ENCODE measurements around the gene UGT1A10.
"Not testable (repeated sequence)": the region's sequence is repeated elsewhere in the genome, so short reads cannot be mapped to it uniquely, and the experiment has no call there.

Gene UGT1A10

DNA sequence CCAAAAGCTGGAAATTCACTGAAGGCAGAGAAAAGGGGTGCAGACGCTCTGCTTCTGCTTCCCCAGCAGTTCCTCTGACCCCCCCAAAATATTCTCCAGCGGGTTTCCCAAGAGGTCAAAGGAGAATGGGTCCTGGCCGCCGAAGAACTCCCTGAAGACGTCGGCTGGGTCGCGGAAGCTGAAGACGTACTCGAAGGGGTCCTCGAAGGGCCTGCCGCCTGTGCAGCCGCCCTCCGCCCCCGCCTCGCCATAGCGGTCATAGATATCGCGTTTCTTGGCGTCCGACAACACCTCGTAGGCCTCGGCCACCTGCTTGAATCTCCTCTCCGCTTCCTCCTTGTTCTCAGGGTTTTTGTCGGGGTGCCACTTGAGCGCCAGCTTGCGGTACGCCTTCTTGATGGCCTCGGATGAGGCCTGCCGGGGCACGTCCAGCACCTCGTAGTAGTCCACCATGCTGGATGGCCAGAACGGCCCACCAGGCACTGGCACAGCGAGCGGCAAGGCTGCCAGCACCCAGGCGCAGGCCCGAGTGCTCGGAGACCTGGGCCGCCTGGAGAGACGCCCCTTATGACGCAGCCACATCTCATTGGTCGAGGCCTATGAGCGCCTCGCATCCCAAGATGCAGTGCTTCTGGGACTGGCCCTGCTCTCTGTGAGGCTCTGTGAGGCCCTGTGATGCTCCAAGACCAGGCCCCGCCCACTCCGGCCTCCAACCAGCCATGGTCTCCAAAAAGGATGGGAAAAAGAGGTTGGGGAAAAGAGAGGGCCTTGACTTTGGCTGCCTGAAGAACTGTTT is 107.4 kb downstream of the UGT1A10 start:
- TF ChIP-seq, protein P1, sequence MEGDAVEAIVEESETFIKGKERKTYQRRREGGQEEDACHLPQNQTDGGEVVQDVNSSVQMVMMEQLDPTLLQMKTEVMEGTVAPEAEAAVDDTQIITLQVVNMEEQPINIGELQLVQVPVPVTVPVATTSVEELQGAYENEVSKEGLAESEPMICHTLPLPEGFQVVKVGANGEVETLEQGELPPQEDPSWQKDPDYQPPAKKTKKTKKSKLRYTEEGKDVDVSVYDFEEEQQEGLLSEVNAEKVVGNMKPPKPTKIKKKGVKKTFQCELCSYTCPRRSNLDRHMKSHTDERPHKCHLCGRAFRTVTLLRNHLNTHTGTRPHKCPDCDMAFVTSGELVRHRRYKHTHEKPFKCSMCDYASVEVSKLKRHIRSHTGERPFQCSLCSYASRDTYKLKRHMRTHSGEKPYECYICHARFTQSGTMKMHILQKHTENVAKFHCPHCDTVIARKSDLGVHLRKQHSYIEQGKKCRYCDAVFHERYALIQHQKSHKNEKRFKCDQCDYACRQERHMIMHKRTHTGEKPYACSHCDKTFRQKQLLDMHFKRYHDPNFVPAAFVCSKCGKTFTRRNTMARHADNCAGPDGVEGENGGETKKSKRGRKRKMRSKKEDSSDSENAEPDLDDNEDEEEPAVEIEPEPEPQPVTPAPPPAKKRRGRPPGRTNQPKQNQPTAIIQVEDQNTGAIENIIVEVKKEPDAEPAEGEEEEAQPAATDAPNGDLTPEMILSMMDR (IDR thresholded peaks at IDR 0.05; ENCODE audit: borderline replicate concordance, insufficient read depth, low read depth, low read length): no peak
- H3K4me3 ChIP-seq (ENCODE audit: low read depth, low read length): no peak overlapping the region

DNA sequence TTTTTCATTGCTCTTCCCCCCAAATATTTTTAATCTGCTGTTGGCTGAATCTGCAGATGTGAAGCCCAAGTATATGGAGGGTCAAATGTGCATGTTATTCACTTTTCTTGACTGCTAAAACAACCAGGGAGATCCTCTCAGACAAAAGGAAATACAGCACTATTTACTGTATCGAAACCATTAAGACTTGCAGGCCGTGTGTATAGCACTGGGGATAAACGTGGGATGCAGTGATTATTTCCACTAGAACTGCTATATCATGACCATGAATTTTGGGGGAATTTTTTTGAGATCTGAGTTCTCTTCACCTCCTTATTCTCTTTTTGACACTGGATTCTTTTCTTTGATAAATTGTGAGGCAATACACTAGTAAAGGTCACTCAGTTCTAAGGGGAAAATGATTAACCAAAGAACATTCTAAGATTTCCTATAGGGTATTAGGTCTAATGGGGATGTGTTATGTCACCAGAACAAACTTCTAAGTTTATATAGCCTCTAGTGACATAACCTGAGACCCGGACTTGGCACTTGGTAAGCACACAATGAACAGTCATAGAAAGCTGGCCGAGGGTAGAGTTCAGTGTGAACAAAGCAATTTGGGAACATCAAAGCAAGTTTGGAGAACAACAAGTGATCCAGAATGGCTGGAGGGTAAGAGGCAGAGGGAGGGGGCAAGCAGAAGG is 109.0 kb downstream of the UGT1A10 start:
- no peak overlapping the region for H3K4me3 ChIP-seq (ENCODE audit: low read depth, low read length)
- TF ChIP-seq, protein P1 (IDR thresholded peaks at IDR 0.05; ENCODE audit: borderline replicate concordance, insufficient read depth, low read depth, low read length): no peak

DNA sequence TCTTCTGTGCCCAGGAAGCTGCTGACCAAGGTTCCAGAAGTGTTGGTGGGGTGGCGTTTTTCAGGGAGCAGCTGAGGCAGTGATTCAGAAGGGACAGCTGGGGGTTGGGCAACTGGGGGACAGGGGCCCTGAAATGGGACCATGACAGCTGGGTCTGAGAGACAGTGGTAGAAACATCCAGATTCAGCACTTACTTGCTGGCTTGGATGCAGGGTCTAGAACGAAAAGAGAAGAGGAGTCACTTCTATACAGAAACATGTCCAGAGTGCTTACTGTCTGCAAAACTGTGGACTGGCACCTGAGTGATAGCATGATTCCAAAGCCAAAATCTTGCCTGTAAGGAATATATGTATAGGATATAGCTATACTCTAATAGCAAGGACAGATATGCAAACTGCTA is 109.6 kb downstream of the UGT1A10 start:
- not testable (repeated sequence) for H3K4me3 ChIP-seq (ENCODE audit: low read depth, low read length)

DNA sequence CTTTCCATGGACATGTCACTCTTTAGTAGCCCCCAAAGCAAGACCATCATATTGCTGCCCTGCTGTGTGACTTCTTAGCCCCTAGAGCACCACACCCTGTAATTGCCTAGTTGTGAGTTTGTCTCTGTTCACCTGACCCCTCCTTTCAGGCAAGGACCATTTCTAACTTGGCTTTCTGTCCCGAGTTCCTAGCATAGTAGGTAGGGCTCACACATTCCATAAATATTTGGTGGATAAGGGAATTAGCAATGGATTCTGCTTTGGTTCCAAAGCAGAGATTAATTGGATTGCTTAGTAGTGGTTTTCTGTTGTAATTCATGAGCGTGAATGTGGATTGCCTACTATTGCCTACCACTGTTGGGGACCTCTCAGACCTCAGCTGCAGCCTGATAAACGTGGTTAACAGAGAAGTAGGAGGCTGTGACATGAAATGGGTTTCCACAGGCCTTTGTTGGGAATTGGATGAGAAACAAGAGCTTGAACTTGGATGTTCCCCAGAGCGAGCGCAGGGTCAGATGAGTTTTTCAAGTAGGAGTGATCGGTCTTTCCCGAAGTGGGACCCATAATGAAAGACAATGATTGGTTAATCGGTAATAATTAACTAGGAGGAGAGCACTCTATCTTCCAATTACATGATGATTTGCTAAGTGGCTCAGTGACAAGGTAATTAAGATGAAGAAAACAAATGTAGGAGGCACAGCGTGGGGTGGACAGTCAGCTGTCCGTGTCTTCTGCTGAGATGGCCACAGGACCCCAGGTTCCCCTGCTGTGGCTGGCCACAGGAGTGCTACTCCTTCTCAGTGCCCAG is 110.4 kb downstream of the UGT1A10 start:
- no peak overlapping the region for H3K4me3 ChIP-seq (ENCODE audit: low read depth, low read length)
- TF ChIP-seq, protein P1 (IDR thresholded peaks at IDR 0.05; ENCODE audit: borderline replicate concordance, insufficient read depth, low read depth, low read length): no peak

DNA sequence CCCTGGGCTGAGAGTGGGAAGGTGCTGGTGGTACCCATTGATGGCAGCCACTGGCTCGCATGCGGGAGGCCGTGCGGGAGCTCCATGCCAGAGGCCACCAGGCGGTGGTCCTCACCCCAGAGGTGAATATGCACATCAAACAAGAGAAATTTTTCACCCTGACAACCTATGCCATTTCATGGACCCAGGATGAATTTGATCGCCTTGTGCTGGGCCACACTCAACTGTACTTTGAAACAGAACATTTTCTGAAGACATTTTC is 111.0 kb downstream of the UGT1A10 start:
- TF ChIP-seq, protein P1 (IDR thresholded peaks at IDR 0.05; ENCODE audit: borderline replicate concordance, insufficient read depth, low read depth, low read length): no peak

DNA sequence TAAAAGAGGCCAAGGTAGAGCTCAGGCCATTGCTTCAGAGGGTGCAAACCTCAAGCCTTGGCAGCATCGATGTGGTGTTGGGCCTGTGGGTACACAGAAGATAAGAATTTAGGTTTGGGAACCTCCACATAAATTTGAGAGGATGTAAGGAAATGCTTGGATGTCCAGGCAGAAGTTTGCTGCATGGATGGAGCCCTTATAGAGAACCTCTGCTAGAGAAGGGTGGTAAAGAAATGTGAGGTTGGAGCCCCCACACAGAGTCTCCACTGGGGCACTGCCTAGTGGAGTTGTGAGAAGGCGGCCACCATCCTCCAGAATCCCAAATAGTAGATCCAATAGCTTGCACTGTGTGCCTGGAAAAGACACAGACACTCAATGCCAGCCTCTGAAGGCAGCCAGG is 114.4 kb downstream of the UGT1A10 start:
- not testable (repeated sequence) for H3K4me3 ChIP-seq (ENCODE audit: low read depth, low read length)

More for the DNA sequence above, 111.0 kb downstream of the UGT1A10 start:
- no peak overlapping the region for H3K4me3 ChIP-seq (ENCODE audit: low read depth, low read length)

DNA sequence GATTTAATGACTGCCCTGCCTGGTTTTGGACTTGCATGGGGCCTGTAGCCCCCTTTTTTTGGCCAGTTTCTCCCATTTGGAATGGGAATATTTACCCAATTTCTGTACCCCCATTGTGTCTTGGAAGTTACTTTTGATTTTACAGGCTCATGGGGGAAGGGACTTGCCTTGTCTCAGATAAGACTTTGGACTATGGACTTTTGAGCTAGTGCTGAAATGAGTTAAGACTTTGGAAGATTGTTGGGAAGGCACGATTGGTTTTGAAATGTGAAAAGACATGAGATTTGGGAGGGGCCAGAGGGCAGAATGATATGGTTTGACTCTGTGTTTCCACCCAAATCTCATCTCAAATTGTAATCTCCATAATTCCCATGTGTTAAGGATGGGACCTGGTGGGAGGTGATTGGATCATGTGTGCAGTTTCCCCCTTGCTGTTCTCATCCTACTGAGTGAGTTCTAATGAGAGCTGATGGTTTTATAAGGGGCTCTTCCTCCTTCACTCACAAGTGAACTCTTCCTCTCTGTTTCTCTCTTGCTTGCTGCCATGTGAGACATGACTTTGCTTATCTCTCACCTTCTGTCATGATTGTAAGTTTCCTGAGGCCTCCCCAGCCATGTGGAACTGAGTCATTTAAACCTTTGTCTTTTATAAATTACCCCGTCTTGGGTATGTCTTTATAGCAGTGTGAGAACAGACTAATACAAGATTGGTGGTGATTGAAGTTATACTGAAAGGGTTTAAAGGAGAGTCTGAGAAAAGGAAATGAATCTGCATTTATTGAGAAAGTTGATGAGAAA is 115.2 kb downstream of the UGT1A10 start:
- not testable (repeated sequence) for H3K4me3 ChIP-seq (ENCODE audit: low read depth, low read length)

DNA sequence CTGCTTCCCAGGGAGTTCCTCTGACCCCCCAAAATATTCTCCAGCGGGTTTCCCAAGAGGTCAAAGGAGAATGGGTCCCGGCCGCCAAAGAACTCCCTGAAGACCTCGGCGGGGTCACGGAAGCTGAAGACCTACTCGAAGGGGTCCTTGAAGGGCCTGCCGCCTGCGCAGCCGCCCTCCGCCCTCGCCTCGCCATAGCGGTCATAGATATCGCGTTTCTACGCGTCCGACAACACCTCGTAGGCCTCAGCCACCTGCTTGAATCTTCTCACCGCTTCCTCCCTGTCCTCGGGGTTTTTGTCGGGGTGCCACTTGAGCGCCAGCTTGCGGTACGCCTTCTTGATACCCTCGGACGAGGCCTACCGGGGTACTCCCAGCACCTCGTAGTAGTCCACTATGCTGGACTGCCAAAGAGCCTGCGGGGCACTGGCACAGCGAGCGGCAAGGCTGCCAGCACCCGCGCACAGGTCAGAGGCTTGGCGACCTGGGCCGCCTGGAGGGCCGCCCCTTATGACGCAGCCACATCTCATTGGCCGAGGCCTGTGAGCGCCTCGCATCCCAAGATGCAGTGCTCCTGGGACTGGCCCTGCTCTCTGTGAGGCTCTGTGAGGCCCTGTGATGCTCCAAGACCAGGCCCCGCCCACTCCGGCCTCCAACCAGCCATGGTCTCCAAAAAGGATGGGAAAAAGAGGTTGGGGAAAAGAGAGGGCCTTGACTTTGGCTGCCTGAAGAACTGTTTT is 118.8 kb downstream of the UGT1A10 start:
- no peak overlapping the region for H3K4me3 ChIP-seq (ENCODE audit: low read depth, low read length)
- TF ChIP-seq, protein P1 (IDR thresholded peaks at IDR 0.05; ENCODE audit: borderline replicate concordance, insufficient read depth, low read depth, low read length): no peak

All from GM12875 (cell line).